ENCODE results near the gene ADGRG4. TPM values are rescaled to one million over a fixed set of nuclear protein-coding genes. Genes with fewer than 3 reads are reported as not detected.

The ADGRG4 gene
- total RNA-seq, 1 experiment from 2014 or later: not detected

GRCh38 chrX:136423724-136424123 is 123.0 kb downstream of the ADGRG4 start:
- ATAC-seq (no peak), DNase-seq (ENCODE audit: low spot score) (no peak)
- CTCF ChIA-PET: no interaction called here
- Mint-ChIP-seq H3K4me3 (no peak overlapping the region), H3K27me3 (ENCODE audit: low read depth) (no peaks in the 10 kb centered on the region; the same call in 1 of the 2 replicates), H3K4me1 (no peaks in the 10 kb centered on the region), H3K27ac (no peak overlapping the region), H3K36me3 (no peaks in the 10 kb centered on the region), H3K9me3 (peaks cover 4% of the 10 kb centered on the region; the same call in 1 of the 2 replicates)
- no peak for TF ChIP-seq ZMAT4 (CRISPR knock-in tag; IDR thresholded peaks at IDR 0.05)
- POLR2A ChIA-PET: no interaction called here

GRCh38 chrX:136425996-136426395 is 125.2 kb downstream of the ADGRG4 start:
- ChIA-PET POLR2A (no interaction called here), CTCF (no interaction called here)
- TF ChIP-seq AR (CRISPR knock-in tag; IDR thresholded peaks at IDR 0.05) (no peak), ETV6 (CRISPR knock-in tag; IDR thresholded peaks at IDR 0.05) (no peak), NFYB (CRISPR knock-in tag; conservative IDR thresholded peaks at IDR 0.05; ENCODE audit: low read depth) (no peak), AFF4 (CRISPR knock-in tag; IDR thresholded peaks at IDR 0.05; ENCODE audit: borderline replicate concordance) (no peak), E2F4 (CRISPR knock-in tag; IDR thresholded peaks at IDR 0.05; ENCODE audit: borderline replicate concordance, low read depth) (no peak), TP53 (CRISPR knock-in tag; IDR thresholded peaks at IDR 0.05) (no peak), IRF2 (CRISPR knock-in tag; IDR thresholded peaks at IDR 0.05; ENCODE audit: borderline replicate concordance, low read depth) (no peak), ZNF219 (CRISPR knock-in tag; IDR thresholded peaks at IDR 0.05; ENCODE audit: borderline replicate concordance) (no peak), USF1 (CRISPR knock-in tag; IDR thresholded peaks at IDR 0.05) (no peak), PREB (CRISPR knock-in tag; IDR thresholded peaks at IDR 0.05; ENCODE audit: borderline replicate concordance) (no peak), ZNF232 (CRISPR knock-in tag; IDR thresholded peaks at IDR 0.05) (no peak), PRDM15 (CRISPR knock-in tag; IDR thresholded peaks at IDR 0.05) (no peak), NR3C1 (CRISPR knock-in tag; conservative IDR thresholded peaks at IDR 0.05; ENCODE audit: low read depth) (no peak), ELF4 (CRISPR knock-in tag; IDR thresholded peaks at IDR 0.05; ENCODE audit: low read depth) (no peak), FOXP1 (CRISPR knock-in tag; IDR thresholded peaks at IDR 0.05; ENCODE audit: borderline replicate concordance) (no peak)
- Mint-ChIP-seq H3K36me3 (no peaks in the 10 kb centered on the region), H3K27me3 (ENCODE audit: low read depth) (no peaks in the 10 kb centered on the region; the same call in 1 of the 2 replicates), H3K4me3 (no peak overlapping the region), H3K9me3 (no peaks in the 10 kb centered on the region), H3K4me1 (no peaks in the 10 kb centered on the region), H3K27ac (no peak overlapping the region)
- no peak for DNase-seq (ENCODE audit: low spot score)
- no peak for ATAC-seq

All from WTC11 (cell line).